HG03521 (cell line): Measurements from ENCODE around the gene CALML6.

Experiments used
- ATAC-seq: cut with Tn5 transposase; IDR thresholded peaks from one replicate; pipeline ENCODE4 v1.9.1; 2021; ENCODE audit warnings: mild to moderate bottlenecking, moderate library complexity; ENCODE audit not compliant: unreplicated experiment

Gene CALML6

GRCh38 chr1:1910033-1910465, 5.0 kb upstream of the CALML6 start:
- ATAC-seq: no peak

- ATAC-seq: no peak
These were observed 4.3 kb upstream of the CALML6 start for GRCh38 chr1:1910651-1911331.

GRCh38 chr1:1911350-1912041, 3.6 kb upstream of the CALML6 start:
- no peak for ATAC-seq

- no peak for ATAC-seq
These were observed 724 bp upstream of the CALML6 start for GRCh38 chr1:1914101-1914970.

GRCh38 chr1:1915911-1916840, 1.1 kb downstream of the CALML6 start:
- ATAC-seq: no peak

- no peak for ATAC-seq
These were observed 1.8 kb downstream of the CALML6 start for GRCh38 chr1:1916851-1917251.

- ATAC-seq: no peak
These were observed 2.4 kb downstream of the CALML6 start for GRCh38 chr1:1917304-1917976.

- no peak for ATAC-seq
These were observed 3.2 kb downstream of the CALML6 start for GRCh38 chr1:1917995-1918900.

GRCh38 chr1:1918901-1919303, 3.8 kb downstream of the CALML6 start, which contains the start of gene TMEM52:
Gene TMEM52 (minus strand): TSS chr1:1919279. CDS start chr1:1919265, 14 bp downstream.
- peak; percentile 17 for ATAC-seq

GRCh38 chr1:1919304-1920056, 4.4 kb downstream of the CALML6 start:
- peak; percentile 76 for ATAC-seq

- ATAC-seq: no peak
These were observed 5.1 kb downstream of the CALML6 start for GRCh38 chr1:1920057-1920607.

GRCh38 chr1:1920608-1921458, 5.8 kb downstream of the CALML6 start:
- no peak for ATAC-seq

- no peak for ATAC-seq
These were observed 6.4 kb downstream of the CALML6 start for GRCh38 chr1:1921459-1921862.

- no peak for ATAC-seq
These were observed 7.0 kb downstream of the CALML6 start for GRCh38 chr1:1921901-1922701.

GRCh38 chr1:1922702-1922955, 7.6 kb downstream of the CALML6 start:
- no peak for ATAC-seq
